HepG2 (cell line): ENCODE results near the gene LYRM7. TPM values are rescaled to one million over a fixed set of nuclear protein-coding genes. Genes with fewer than 3 reads are reported as not detected.
A peak's percentile ranks its signal among the peaks of the same experiment; 100 is the strongest.

Source experiments
- CEBPG ChIP-seq: IDR thresholded peaks from 2 replicates; pipeline ENCODE4 v1.6.1; 2016
- CREB1 ChIP-seq, 2 experiments: fragments of 450-650 bp in 1 of 2; IDR thresholded peaks; 2 replicates each; pipeline ENCODE4 v1.6.1; 2016 to 2017; ENCODE audit warnings: control low read depth in 1 of 2, mild to moderate bottlenecking in 1 of 2, missing compliant biosample characterization in 1 of 2, missing genetic modification characterization in 1 of 2
- NR2F6 ChIP-seq, 2 experiments: IDR thresholded peaks; 2 replicates each; pipeline ENCODE4 v1.6.1; 2016; ENCODE audit warnings: antibody characterized with exemption in 1 of 2, mild to moderate bottlenecking in 1 of 2
- RFX3 ChIP-seq: IDR thresholded peaks from 2 replicates; pipeline ENCODE4 v1.6.1; 2016; ENCODE audit warnings: missing biosample characterization, missing genetic modification reagents
- SOX13 ChIP-seq, 3 experiments: fragments of 450-650 bp in 1 of 3; sonication (generic) in 1 of 3; formaldehyde crosslinking in 1 of 3; IDR thresholded peaks in 2 of 3; conservative IDR thresholded peaks in 1 of 3; 2 replicates each; pipeline versions ENCODE4 v1.5.0 to v1.6.1; 2016 to 2020; ENCODE audit warnings: antibody characterized with exemption in 1 of 3, mild to moderate bottlenecking in 1 of 3, missing compliant biosample characterization in 1 of 3, missing genetic modification reagents in 1 of 3, moderate library complexity in 1 of 3
- SP2 ChIP-seq: sonication (generic); formaldehyde crosslinking; IDR thresholded peaks from 2 replicates; pipeline ENCODE4 v1.5.1; 2020; ENCODE audit warnings: mild to moderate bottlenecking, missing genetic modification reagents
- SRSF9 ChIP-seq: fragments of 200-400 bp; formaldehyde crosslinking; IDR thresholded peaks from 2 replicates; pipeline ENCODE4 v1.6.1; 2018; ENCODE audit warnings: borderline replicate concordance, mild to moderate bottlenecking, low read depth, low read length; ENCODE audit not compliant: insufficient read depth, poor library complexity, severe bottlenecking
- SUZ12 ChIP-seq: fragments of 150-350 bp; IDR thresholded peaks from 2 replicates; pipeline ENCODE4 v1.6.1; 2014; ENCODE audit warnings: low read depth, low read length
- TSC22D2 ChIP-seq: sonication (generic); formaldehyde crosslinking; IDR thresholded peaks from 2 replicates; pipeline ENCODE4 v1.5.1; 2020; ENCODE audit warnings: missing genetic modification reagents, mild to moderate bottlenecking, borderline replicate concordance
- ZBTB3 ChIP-seq: sonication (generic); formaldehyde crosslinking; IDR thresholded peaks from 2 replicates; pipeline ENCODE4 v1.4.0; 2020; ENCODE audit warnings: low read depth, mild to moderate bottlenecking, moderate library complexity, missing genetic modification reagents, borderline replicate concordance
- ZKSCAN8 ChIP-seq: IDR thresholded peaks from 2 replicates; pipeline ENCODE4 v1.6.1; 2016; ENCODE audit warnings: borderline replicate concordance, missing genetic modification reagents, missing compliant biosample characterization
- ZNF121 ChIP-seq: sonication (generic); formaldehyde crosslinking; IDR thresholded peaks from 2 replicates; pipeline ENCODE4 v1.5.0; 2020; ENCODE audit warnings: mild to moderate bottlenecking, missing genetic modification reagents
- ZNF317 ChIP-seq: sonication (generic); formaldehyde crosslinking; IDR thresholded peaks from 2 replicates; pipeline ENCODE4 v1.5.0; 2020; ENCODE audit warnings: mild to moderate bottlenecking, missing genetic modification reagents
- ZNF556 ChIP-seq: sonication (generic); formaldehyde crosslinking; IDR thresholded peaks from 2 replicates; pipeline ENCODE4 v1.4.0; 2020; ENCODE audit warnings: mild to moderate bottlenecking, missing genetic modification reagents, borderline replicate concordance
- ZSCAN29 ChIP-seq: sonication (generic); formaldehyde crosslinking; conservative IDR thresholded peaks from 2 replicates; pipeline ENCODE4 v1.4.0; 2020; ENCODE audit warnings: mild to moderate bottlenecking, missing genetic modification reagents
- polyA plus RNA-seq, 8 experiments: library from polyadenylated mRNA; depleted of rRNA in 3 of 8; stranded (reverse) in 7 of 8; unstranded in 1 of 8; fragments of >200 nt; fragmentation: Illumina TruSeq in 4 of 8; extraction: Trizol in 4 of 8; gene quantifications; 2 replicates each; pipeline versions ENCODE4 v1.2.1 to v1.2.3, GENCODE V29; 2011 to 2016; ENCODE audit warnings: low read depth in 4 of 8, missing spikeins in 1 of 8, mixed read lengths in 1 of 8; ENCODE audit not compliant: insufficient read depth in 1 of 8
- total RNA-seq, 5 experiments: library from RNA; depleted of rRNA; stranded (reverse); fragments of >200 nt; fragmentation: Illumina TruSeq; extraction: Trizol; gene quantifications; 2 replicates each; pipeline ENCODE4 v1.2.3, GENCODE V29; 2016; ENCODE audit warnings: low read depth in 1 of 5
- TF ChIP-seq, protein P1 (sequence below): sonication (generic); formaldehyde crosslinking; IDR thresholded peaks from 2 replicates; pipeline ENCODE4 v1.5.1; 2020; ENCODE audit warnings: mild to moderate bottlenecking, missing genetic modification reagents, borderline replicate concordance
- TF ChIP-seq, protein P2 (sequence below): IDR thresholded peaks from 2 replicates; pipeline ENCODE4 v1.6.1; 2016; ENCODE audit warnings: low read depth, missing genetic modification reagents, missing compliant biosample characterization
- TF ChIP-seq, protein P3 (sequence below): sonication (generic); formaldehyde crosslinking; IDR thresholded peaks from 2 replicates; pipeline ENCODE4 v1.5.1; 2020; ENCODE audit warnings: missing genetic modification reagents, mild to moderate bottlenecking, borderline replicate concordance

Gene LYRM7
- total and polyA plus RNA-seq, 2 of the 13 experiments (the other 11 are each of a cell fraction or from before 2014, with no cell fraction given), result 3.0 to 5.5 TPM

DNA sequence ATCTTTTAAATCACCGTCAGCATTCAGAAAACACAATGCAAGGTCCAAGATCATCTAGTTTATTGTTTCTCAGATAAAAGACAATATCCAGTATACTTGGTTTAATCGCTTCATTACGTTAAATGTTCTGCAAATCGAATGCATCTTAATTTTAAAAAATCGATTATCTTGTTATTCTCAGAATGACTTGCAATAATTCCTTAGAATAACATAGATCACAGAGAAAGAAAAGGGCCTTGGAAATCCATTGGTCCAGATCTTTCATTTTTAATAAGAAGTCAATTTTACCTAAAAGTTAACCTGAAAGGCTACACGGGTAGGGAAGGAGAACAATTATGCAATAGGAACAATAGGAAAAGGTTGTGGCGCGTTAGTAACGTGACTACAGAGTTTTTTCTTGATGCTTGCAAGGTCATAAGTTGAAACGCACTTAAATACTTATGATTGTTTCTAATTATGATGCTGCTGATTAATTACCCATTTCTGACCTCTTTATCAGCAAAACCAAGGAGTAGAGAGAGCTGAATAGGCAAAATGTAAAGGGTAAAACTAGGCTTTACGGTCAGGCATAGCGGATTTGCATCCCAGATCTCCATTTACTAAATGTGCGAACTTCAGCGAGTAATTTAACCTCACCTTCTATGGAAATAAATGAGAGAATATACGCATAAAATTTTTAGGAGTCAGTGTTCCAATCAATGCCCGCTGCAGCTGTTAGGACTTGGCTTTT lies 769 bp upstream of the LYRM7 start (continued):
- no peak for TF ChIP-seq SOX13 (IDR thresholded peaks at IDR 0.05)
- peak in 1 of 2 experiments; percentile 69; a peak in 2 of 4 replicates for TF ChIP-seq SOX13 (CRISPR knock-in tag; conservative IDR thresholded peaks at IDR 0.05 in 1 of 2, IDR thresholded peaks at IDR 0.05 in 1 of 2)
- TF ChIP-seq CEBPG (CRISPR knock-in tag), result peak; percentile 74
- no peak for TF ChIP-seq ZNF121 (CRISPR knock-in tag)
- no peak for TF ChIP-seq SP2 (CRISPR knock-in tag)
- TF ChIP-seq ZKSCAN8 (CRISPR knock-in tag), result no peak
- no peak for TF ChIP-seq CREB1 (IDR thresholded peaks at IDR 0.05)
- no peak for TF ChIP-seq CREB1 (CRISPR knock-in tag; IDR thresholded peaks at IDR 0.05)
- TF ChIP-seq, protein P1, sequence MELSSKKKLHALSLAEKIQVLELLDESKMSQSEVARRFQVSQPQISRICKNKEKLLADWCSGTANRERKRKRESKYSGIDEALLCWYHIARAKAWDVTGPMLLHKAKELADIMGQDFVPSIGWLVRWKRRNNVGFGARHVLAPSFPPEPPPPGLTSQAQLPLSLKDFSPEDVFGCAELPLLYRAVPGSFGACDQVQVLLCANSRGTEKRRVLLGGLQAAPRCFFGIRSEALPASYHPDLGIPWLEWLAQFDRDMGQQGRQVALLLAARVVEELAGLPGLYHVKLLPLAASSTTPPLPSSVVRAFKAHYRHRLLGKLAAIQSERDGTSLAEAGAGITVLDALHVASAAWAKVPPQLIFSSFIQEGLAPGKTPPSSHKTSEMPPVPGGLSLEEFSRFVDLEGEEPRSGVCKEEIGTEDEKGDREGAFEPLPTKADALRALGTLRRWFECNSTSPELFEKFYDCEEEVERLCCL (CRISPR knock-in tag), result no peak
- no peak for TF ChIP-seq SRSF9
- no peak for TF ChIP-seq RFX3 (CRISPR knock-in tag)
- TF ChIP-seq, protein P2, sequence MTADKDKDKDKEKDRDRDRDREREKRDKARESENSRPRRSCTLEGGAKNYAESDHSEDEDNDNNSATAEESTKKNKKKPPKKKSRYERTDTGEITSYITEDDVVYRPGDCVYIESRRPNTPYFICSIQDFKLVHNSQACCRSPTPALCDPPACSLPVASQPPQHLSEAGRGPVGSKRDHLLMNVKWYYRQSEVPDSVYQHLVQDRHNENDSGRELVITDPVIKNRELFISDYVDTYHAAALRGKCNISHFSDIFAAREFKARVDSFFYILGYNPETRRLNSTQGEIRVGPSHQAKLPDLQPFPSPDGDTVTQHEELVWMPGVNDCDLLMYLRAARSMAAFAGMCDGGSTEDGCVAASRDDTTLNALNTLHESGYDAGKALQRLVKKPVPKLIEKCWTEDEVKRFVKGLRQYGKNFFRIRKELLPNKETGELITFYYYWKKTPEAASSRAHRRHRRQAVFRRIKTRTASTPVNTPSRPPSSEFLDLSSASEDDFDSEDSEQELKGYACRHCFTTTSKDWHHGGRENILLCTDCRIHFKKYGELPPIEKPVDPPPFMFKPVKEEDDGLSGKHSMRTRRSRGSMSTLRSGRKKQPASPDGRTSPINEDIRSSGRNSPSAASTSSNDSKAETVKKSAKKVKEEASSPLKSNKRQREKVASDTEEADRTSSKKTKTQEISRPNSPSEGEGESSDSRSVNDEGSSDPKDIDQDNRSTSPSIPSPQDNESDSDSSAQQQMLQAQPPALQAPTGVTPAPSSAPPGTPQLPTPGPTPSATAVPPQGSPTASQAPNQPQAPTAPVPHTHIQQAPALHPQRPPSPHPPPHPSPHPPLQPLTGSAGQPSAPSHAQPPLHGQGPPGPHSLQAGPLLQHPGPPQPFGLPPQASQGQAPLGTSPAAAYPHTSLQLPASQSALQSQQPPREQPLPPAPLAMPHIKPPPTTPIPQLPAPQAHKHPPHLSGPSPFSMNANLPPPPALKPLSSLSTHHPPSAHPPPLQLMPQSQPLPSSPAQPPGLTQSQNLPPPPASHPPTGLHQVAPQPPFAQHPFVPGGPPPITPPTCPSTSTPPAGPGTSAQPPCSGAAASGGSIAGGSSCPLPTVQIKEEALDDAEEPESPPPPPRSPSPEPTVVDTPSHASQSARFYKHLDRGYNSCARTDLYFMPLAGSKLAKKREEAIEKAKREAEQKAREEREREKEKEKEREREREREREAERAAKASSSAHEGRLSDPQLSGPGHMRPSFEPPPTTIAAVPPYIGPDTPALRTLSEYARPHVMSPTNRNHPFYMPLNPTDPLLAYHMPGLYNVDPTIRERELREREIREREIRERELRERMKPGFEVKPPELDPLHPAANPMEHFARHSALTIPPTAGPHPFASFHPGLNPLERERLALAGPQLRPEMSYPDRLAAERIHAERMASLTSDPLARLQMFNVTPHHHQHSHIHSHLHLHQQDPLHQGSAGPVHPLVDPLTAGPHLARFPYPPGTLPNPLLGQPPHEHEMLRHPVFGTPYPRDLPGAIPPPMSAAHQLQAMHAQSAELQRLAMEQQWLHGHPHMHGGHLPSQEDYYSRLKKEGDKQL (CRISPR knock-in tag), result no peak
- no peak for TF ChIP-seq SUZ12
- TF ChIP-seq ZNF556, result 0 out of 2 replicates have a peak, but pooled peaks have one; percentile 30
- 0 out of 2 replicates have a peak, but pooled peaks have one; percentile 26 for TF ChIP-seq ZNF317 (CRISPR knock-in tag)
- TF ChIP-seq TSC22D2, result 0 out of 2 replicates have a peak, but pooled peaks have one; percentile 16
- TF ChIP-seq ZBTB3 (CRISPR knock-in tag), result peak; percentile 27; the same call in 1 of the 2 replicates
- TF ChIP-seq, protein P3, sequence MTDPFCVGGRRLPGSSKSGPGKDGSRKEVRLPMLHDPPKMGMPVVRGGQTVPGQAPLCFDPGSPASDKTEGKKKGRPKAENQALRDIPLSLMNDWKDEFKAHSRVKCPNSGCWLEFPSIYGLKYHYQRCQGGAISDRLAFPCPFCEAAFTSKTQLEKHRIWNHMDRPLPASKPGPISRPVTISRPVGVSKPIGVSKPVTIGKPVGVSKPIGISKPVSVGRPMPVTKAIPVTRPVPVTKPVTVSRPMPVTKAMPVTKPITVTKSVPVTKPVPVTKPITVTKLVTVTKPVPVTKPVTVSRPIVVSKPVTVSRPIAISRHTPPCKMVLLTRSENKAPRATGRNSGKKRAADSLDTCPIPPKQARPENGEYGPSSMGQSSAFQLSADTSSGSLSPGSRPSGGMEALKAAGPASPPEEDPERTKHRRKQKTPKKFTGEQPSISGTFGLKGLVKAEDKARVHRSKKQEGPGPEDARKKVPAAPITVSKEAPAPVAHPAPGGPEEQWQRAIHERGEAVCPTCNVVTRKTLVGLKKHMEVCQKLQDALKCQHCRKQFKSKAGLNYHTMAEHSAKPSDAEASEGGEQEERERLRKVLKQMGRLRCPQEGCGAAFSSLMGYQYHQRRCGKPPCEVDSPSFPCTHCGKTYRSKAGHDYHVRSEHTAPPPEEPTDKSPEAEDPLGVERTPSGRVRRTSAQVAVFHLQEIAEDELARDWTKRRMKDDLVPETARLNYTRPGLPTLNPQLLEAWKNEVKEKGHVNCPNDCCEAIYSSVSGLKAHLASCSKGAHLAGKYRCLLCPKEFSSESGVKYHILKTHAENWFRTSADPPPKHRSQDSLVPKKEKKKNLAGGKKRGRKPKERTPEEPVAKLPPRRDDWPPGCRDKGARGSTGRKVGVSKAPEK (CRISPR knock-in tag), result no peak
- TF ChIP-seq ZSCAN29 (CRISPR knock-in tag), result 0 out of 2 replicates have a peak, but pooled peaks have one; percentile 40
- TF ChIP-seq NR2F6 (IDR thresholded peaks at IDR 0.05), result no peak
- TF ChIP-seq NR2F6 (CRISPR knock-in tag; IDR thresholded peaks at IDR 0.05), result no peak
